HG03342 (cell line): ENCODE measurements around the gene WIPF1.
A peak's percentile ranks its signal among the peaks of the same experiment; 100 is the strongest.

Experiments used
- ATAC-seq: cut with Tn5 transposase; IDR thresholded peaks from one replicate; pipeline ENCODE4 v1.9.1; 2021; ENCODE audit warnings: mild to moderate bottlenecking, moderate library complexity; ENCODE audit not compliant: unreplicated experiment

The WIPF1 gene, protein sequence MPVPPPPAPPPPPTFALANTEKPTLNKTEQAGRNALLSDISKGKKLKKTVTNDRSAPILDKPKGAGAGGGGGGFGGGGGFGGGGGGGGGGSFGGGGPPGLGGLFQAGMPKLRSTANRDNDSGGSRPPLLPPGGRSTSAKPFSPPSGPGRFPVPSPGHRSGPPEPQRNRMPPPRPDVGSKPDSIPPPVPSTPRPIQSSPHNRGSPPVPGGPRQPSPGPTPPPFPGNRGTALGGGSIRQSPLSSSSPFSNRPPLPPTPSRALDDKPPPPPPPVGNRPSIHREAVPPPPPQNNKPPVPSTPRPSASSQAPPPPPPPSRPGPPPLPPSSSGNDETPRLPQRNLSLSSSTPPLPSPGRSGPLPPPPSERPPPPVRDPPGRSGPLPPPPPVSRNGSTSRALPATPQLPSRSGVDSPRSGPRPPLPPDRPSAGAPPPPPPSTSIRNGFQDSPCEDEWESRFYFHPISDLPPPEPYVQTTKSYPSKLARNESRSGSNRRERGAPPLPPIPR

DNA sequence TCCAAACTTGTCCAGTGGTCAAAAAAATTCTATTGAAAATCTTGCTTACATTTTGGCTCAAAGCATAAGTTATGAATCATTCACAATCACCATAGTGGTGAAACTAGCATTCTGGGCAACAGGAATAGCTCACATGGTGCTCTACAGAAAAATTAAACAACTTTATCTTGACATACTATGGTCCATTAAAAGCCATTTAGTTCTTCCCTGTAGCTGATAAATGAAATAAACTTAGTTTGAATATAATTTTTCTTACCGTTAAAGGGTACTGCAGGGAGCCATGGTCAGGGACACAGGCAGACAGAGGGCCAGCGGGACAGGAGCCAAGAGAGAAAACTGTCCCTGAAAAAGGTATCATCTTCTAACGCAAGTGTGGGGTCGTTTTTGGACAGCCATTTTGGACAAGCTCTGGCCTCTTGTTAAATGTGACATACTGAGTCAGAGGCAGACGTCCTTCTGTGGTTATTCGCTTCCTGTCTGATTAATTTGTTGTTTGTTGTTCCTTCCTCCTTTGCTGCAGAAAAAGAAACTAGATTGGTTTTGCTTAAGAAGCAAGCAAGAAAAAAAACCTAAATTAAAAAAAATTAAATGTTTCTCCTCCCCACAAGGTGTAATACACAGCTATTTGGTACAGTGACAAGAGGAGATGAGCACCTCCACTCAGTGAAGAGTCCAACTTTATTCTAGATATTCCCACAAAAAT lies at the start of gene WIPF1:
WIPF1 (minus strand) TSS at position 460 of the 703 bp plus-strand sequence. CDS start 12,231 bp downstream, outside the sequence.
- ATAC-seq, result peak; percentile 42

DNA sequence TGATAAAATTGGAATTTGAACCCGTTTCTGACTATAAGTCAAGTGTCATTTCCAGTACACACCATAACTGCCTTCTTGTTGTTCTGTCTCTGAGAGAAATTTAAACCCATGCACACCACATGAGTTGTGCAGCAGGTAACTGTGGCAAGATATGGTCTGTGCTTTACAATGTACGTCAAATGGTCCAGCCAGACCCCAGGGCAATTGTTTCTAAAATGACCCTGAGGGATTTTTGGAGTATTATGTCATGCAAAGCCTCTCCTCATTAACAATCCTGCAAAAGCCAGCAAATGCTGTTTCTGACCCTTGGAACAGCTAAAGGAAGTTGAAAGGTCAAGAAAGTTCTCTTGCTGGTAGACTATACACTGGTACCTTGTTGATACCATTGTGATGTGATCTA lies 47.7 kb upstream of the WIPF1 start:
- ATAC-seq, result no peak

DNA sequence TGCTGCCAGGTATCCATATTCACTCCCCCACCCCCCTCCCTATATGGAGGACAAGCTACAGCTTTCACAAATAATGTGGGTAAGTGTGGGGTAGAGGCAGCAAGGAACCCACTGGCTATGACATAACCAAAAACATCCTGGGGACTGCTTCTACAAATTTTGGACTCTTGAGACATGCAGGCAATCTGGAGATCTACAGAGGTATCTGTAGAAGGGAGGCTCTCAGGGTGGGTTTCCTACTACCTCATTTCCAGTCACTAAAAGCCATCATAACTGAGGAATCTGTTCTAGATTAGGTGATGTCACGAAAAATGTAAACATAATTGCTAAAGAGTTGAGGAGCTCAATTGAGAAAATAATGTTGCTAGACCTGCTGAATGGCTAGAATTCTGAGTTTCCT lies 46.8 kb upstream of the WIPF1 start:
- ATAC-seq, result no peak

DNA sequence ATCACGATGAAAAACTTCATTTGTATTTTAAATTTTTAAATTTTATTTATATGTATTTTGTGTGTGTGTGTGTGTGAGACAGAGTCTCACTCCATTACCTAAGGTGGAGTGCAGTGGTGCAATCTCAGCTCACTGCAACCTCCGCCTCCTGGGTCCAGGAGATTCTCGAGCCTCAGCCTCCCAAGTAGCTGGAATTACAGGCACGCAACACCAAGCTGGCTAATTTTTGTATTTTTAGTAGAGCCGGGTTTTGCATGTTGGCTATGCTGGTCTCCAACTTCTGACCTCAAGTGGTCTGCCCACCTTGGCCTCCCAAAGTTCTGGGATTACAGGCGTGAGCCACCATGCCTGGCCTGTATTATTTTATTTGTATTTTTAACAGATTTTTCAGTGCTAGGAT lies 45.8 kb upstream of the WIPF1 start:
- no peak for ATAC-seq

DNA sequence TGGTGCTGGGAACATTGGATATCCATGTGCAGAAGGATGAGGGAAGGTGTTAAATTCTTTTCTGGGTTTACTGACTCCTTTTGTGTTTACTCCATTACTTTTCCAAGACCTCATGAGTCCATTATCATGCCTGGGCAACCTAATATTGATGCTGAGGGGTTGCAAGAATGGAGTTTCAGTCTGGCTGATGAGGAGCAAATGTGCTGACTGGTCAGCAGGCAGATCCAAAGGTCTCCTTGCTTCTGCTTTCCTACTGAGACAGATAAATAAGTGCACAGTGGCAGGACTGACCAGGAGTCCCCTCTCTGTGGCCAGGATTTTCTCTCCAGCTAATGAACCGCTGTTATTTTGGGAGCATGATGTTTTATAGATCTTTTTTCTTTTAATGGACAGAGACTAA lies 43.6 kb upstream of the WIPF1 start:
- no peak for ATAC-seq

DNA sequence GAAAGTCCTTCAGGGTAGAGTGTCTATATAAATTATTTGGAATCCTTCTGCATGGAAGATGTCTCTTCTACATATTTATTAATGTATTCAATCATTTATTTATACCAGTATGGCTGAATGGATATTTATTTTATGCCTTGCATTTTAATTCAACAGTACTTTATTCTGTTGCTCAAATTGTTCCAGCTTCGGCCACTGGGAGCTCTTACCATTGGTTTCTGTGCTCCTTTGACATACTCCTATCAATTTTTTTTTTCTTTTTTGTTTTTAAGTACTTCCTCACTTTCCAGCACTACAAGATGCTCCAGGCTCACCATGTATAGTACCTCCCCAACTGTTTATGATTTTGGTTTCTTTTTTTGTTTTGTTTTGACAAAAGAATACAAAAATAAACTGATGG lies 39.4 kb upstream of the WIPF1 start:
- ATAC-seq, result no peak

DNA sequence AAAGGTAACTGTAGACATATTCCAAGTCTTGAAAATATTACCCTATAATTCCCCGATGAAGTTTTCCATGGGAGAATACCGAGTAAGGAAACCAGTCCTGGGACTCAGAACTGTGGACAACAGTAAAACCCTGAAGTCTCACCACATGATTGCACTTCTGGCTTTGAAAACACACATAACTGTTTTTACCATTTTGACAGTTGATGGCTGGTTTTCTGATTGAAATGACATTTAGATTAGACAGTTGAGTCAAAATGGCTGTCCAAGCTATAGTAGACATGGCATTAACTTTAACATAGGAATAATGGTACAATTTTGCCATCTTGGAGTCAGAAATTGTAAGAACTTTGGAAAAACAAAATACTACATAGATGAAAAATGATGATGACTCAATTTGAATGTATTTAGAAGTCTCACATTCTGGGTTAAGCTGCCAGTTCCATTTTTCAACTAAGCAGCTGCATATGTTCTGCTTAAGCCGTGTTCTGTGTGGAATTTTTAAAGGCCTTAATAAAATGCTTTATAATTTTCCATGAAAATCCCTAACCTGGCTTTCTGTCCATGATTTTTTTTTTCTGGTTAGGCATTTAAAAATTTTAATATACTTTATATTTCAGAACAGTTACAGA lies 38.3 kb upstream of the WIPF1 start:
- no peak for ATAC-seq

DNA sequence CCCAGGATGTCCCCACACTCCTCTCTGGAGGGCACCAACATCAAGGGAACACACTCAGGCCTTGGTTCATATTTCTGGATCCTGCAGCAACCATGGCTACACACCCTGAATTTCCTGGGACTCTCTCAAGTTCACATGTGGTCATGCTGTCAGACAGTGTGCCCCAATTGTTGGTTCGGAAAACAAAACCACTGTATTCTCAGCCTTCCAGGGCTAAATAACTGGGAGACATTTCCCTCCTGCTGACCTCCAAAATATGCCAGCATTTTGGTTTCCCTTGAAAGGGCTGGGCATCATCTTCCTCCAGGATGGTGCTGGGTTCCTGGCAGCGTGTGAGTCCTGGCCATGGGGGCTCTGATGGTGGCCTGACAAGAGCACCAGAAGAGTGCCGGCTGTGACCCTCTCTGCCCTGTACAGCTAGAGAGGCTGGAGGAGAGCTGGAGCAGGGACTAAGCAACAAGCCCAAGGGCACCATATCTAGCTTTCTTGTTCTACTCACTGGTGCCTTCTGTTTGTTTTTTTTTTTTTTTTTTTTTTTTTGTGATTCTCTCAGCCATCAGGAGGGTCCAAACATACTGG lies 37.5 kb upstream of the WIPF1 start:
- no peak for ATAC-seq

DNA sequence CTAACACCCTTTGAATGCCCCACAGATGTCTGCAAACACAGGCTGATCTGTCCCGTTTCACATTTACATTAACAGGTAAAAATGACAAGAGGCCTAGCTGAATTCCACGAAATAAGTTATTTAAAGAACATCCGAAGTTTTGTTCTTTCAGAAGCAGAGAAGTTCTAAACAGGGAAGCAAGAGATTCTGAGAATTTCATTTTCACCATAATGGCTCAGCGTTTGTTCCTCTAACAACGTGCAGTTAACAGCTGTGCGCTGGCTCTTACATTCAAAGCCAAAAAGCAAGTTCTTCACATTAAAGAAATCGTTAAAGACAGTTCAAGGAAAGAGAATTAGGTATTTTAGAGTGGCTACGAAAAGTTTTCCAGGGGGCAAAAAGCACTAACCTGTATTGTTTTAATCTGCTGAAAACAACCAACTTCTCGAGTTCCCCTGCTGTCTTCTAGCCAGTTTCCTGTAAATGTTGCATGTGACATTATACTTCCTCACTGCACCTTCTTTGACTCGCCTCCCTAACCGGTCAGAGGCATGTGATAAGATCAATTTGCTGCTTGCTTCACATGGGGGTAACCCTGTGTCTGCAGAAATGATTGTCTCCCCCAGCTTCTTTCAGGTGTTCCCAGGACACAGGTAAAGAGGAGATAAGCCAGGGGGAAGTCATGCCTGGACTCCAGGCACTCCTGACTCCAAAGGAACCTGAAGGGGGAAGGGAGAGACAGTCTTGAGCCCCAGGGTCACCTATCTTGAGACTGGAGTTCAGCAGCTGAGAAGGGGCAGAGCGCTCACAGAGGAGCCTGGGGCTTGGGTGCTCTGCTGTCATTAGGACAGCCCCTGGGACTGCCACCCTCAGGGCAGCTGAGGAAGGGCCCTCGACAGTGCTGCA lies 36.8 kb upstream of the WIPF1 start:
- ATAC-seq, result peak; percentile 60

DNA sequence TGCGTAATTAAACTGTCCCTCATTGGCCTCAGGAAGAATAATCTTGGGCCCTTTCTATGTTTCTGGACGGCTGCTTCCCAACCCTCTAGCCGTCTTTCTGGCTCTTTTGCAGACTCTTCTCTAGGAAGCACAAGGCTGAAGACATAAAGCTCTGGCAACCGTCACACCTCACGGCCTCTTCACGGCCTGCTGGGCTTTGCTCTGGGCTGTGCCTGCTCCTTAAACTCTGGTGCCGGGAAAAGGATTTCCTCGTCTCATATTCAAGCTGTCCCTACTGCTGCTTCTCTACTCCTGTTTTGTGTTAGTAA lies 36.0 kb upstream of the WIPF1 start:
- peak; percentile 38 for ATAC-seq

DNA sequence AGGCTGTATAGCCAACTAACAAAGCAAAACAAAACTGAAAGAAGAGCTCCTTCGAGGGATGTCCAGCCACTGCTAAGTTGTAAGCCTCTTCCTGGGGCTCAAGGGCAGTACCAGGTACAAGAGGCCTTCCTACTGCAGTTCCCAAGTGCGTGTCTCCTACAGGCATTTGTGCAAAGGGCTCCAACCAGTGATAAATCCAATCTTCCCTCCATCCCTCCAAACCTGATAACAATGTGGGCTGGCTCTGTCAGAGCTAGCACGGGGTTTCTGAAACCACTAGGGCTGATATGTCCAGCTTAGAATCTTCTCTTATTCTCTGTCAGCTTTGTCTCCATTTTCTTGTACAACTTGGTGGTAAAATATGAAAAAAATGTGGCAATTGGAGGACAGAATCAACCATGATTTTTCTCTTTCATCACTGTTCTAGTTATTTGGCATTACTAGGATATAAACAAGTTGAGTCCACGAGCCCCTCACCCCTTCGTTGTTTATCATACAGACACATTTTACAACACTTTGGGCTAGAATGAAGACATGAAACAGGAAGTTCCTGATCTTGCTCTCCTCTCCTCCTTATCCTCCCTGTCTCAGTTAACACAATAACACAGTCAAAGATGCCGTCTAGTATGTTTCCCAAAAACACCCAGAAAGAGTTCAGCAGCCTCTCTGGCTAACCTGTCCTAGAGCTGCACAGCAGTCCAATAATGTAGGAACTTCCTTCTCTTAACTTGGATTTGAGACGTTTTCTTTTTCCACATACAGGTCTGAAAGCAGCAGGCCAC lies 35.4 kb upstream of the WIPF1 start:
- peak; percentile 37 for ATAC-seq

DNA sequence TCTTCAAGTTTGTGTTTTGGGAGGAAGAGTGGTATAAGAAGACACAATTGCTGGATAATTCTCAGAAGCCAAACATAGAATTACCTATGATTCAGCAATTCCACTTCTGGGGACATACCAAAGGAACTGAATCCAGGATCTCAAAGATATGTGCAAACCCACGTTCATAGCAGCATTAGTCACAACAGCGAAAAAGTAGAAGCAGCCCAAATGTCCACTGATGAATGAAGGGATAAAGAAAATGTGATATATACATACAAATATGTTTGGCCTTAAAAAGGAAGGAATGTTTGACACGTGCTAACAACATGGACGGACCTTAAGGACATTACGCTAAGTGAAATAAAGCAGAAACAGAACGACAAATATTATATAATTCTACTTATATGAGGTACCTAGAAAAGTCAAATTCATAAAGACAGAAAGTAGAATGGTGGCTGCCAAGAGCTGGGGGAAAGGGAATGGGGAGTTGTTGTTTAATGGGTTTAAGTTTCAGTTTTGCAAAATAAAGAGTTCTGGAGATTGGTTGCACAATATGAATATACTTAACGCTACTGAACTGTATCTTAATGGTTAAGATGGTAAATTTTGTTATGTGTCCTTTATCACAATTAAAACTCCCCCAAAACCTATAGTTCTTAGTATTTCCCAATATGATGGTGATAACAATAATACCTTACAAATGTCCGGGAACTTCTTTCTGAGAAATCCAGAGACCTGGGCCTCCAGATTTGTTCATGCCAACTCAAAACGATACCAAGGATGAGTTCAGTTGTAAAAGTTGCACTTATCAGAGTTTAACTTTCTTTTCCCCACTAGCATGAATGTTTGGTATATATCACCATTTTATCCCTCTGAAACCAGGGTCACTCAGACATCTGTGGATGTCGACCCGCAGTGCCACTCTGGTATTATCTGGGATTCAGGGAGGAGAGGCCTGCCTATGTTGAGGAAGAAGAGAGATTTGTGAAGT lies 33.7 kb upstream of the WIPF1 start:
- ATAC-seq, result no peak

DNA sequence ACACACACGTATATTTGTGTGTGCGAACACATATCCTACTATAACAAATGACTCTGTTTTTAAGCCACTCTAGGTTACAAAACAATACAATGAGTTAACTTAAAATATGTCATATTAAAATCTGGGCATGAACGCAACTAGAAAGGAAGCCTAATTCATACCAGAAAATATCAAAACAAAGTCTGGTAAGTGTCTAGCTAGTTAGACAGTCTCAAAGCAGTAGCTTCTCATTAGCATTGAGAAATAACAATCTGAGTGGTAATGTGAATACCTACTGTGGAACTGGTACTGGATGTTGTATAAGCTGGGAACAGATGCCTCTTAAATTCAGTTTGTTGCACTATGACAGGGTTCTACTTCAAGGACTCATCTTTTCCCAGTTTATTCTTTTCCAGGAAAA lies 32.5 kb upstream of the WIPF1 start:
- no peak for ATAC-seq

DNA sequence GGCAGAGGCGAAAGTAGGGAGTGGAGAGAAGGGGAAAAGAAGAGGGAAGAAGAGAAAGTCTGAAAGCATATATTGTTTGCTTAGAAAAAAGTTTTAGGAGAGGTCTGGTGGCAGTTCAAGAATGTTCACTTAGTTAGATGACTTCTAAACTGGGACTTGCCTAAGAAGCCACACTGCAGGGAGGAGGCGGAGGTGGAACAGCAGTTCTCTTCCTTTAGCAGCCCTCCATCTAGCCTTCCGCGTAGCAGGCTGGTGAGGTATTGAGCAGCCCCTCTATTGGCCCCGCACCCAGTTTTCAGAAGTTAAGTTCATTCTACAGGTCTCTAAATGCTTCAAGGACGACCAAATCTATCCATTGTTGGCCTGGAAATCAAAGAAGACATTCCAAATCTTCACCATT lies 31.9 kb upstream of the WIPF1 start:
- no peak for ATAC-seq

DNA sequence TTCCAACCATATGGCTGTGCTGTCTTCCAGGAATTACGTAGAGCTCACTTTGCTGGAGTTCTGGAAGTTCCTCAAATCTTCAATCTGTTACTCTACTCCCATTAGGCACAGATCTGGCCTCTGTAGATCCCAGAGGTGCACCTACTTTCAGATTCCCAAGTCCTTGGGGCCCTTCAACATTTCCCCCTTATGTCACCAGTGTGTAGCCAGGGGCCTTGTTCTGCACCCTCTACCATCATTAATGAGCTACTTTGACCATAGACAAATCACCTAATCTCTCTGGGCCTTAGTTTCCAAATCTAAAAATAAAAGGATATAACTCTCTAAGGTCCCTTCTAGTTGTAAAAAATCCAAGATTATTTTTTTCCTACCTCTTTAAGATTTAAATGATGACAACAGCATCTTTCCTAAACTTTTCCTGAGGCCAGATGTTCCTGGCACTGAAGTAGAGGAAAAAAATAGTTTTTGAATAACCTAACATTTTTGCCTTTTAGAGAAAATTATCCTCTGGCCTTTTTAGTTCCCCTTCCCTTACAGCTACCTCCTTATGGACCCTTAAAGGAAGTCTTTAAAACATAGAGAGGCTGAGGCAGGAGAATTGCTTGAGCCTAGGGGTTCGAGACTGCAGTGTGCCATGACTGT lies 31.0 kb upstream of the WIPF1 start:
- no peak for ATAC-seq

DNA sequence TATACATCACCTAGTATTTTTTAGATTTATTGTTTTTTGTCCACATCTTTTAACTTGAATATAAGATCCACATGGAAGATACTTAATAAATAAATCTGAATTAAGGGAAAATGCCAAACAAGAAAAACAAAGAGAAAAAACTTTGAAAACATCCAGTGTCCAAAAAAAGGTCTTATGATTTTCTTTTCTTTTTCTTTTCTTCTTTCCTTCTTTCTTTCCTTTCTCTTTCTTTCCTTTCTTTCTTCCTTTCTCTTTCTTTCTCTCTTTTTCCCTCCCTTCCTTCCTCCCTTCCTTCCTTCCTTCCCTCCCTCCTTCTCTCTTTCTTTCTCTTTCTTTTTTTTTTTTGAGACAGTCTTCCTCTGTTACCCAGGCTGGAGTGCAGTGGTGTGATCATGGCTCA lies 29.6 kb upstream of the WIPF1 start:
- no peak for ATAC-seq

DNA sequence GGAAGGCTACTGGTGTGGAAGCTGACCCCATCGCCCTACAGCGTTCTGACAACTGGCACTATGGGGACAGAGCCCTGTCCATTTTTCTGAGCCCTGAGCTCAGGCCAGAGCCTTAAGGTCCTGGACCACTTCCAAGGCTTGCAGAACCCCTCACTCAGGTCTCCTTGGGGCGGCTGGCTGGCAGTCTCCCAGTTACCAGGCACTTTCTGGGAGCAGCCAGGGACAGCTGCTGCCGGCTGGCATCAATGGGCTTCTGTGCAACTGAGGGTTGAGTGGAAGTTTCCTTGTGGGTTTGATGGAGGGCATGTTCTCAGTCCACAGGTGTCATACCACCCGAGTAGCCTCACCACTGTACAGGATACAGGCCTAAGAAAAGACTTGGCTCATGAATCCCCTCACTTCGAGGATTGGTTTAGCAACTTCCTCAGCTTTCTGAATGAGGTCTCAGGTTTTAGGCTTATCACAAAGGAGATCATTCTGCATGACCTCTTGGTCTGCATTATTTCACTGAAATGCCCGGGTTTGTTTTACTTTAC lies 27.4 kb upstream of the WIPF1 start:
- no peak for ATAC-seq

DNA sequence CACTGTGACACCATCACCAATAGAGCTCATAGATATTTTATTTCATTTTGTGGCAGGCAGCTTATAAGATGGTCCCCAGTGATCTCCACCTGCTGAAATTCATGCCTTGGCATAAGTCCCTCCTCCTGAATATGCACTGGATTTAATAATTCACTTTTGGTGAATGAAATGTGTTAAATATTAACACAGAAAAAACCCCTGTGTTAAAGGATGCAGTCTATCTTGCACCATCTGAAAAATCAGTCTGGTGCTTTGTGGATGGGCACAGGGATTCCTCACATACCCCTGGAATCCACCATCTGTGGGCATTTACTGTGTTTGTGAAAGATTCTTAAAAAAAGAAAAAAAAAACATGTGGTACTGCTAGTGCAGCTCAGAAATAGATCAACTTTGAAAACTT lies 26.1 kb upstream of the WIPF1 start:
- no peak for ATAC-seq
